SH-SY5Y (cell line): Measurements from ENCODE around the gene OTUD1.

Experiments
- GATA2 ChIP-seq: IDR thresholded peaks from 2 replicates; pipeline ENCODE4 v1.6.1; 2011; ENCODE audit warnings: mild to moderate bottlenecking, low read depth, low read length
- GATA3 ChIP-seq: IDR thresholded peaks from 2 replicates; pipeline ENCODE4 v1.6.1; 2011; ENCODE audit warnings: low read depth, mild to moderate bottlenecking, low read length, moderate library complexity

OTUD1 gene

DNA sequence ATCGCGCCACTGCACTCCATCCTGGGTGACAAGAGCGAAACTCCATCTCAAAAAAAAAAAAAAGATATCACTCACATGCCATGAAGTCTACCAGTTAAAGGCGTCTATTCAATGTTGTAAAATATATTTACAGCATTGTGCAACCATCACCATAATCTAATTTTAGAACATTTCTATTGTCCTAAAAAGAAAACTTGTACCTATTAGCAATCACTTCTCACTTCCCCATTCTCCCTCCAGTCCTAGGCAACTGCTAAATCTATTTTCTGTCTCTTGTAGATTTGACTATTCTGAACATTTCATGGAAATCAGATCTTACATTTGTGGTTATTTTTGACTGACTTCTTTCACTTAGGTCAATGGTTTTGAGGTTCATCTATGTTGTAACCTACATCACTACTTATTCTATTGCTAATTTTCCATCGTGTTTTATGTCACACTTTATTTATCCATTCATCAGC, 25.2 kb upstream of the OTUD1 start:
- TF ChIP-seq GATA3 (no peak), GATA2 (no peak)

DNA sequence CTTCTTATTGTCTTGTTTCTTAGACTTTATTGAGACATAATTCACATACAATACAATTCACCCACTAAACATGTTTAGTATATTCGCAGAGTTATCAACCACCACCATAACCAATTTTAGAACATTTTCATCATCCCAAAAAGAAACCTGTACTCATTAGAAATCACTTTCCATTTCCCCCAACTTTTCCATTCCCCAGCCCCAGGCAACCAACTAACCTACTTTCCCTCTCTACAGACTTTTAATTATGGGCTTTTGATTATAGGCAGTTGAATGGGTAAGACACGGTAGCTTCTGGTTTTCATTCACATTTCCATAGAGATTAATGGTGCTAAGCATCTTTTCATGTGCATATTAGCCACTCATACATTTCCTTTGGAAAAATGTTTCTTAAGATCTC, 24.2 kb upstream of the OTUD1 start:
- no peak for TF ChIP-seq GATA3
- TF ChIP-seq GATA2: no peak

DNA sequence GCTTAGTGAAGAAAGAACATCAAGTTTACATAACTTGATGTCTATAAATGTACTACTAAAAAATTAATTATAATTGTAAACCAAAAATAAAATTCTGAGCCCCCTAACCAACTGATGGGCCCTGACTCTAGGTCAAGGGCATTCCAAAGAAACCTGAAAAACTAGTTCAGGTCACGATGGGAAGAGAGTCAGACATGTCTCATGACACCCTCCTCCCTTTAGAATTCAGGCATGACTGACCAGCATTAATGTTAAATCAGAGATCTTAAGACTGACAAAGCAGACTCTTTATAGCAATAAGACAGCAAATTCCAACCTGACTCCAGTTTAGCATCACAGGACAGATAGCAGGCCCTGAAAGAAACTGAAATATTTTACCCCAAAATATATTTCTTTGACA, 21.6 kb upstream of the OTUD1 start:
- TF ChIP-seq GATA2 (no peak), GATA3 (no peak)

DNA sequence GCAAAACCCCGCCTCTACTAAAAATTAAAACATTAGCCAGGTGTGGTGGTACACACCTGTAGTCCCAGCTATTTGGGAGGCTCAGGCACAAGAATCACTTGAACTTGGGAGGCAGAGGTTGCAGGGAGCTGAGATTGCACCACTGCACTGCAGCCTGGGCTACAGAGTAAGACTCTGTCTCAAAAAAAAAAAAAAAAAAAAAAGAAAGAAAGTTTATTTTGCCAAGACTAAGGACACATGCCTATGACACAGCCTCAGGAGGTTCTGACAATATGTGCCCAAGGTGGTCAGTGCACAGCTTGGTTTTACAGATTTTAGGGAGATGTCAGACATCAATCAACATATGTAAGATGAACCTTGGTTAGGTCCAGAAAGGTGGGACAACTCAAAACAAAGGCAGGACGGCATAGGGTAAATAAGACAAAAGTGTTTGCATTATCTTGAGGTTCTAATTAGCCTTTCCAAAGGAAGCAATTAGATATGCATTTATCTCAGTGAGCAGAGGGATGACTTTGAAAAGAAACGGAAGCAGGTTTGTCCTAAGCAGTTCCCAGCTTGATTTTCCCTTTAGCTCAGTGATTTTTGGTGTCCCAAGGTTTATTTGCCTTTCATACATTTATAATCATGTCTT, 20.7 kb upstream of the OTUD1 start:
- TF ChIP-seq GATA2 (no peak), GATA3 (no peak)

DNA sequence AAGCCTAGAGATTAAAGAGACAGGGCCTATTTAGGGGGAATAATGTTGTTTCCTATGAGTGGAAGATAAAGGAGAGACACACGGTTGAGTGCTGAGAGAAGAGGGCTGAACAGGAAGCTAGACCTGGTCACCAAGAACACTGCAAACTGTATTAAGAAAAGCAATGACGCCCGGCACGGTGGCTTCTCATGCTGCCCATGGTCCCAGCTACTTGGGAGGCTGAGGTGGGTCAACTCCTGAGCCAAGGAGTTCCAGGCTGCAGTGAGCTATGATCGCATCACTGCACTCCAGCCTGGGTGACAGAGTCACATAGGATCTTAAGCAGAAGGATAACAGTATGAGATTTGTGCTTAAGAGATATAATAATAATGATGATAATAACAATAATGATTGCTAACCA, 19.7 kb upstream of the OTUD1 start:
- TF ChIP-seq GATA3 (no peak), GATA2 (no peak)

DNA sequence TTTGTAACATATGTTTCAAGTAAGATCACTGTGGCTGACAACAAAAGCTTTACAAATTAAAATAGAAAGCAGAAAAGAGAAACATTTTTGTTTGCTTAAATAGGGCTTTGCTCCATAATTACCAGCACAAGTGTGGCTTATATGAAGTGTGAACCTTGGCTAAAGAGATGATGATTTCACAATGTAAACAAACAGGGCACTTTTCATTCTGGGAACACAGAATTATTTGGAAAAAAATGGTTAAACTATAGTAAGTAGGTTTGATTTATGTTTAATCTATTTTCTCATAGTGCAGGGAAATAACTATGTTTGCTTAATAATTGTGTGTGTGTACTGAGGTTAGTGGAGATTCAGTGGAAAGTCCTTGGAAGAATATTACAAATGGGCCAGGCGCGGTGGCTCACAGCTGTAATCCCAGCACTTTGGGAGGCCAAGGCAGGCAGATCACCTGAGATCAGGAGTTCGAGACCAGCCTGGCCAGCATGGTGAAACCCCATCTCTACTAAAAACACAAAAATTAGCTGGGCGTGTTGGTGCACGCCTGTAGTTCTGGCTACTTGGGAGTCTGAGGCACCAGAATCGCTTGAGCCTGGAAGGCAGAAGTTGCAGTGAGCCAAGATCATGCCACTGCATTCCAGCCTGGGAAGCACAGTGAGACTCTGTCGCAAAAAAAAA, 19.1 kb upstream of the OTUD1 start:
- TF ChIP-seq GATA3 (no peak), GATA2 (no peak)

DNA sequence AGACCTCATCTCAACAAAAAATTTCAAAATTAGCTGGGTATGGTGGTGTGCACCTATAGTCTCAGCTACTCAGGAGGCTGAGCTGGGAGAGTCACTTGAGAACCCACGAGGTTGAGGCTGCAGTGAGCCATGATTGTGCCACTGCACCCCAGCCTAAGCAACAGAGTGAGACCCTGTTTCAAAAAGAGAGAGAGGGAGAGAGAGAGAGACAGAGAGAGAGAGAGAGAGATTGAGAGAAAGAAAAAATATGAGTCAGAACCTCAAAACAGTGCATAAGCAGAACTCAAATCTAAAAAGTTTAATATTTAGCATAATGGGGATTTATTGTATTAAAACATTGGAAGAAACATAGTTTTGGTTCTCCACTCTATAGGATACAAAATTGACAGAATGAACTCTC, 17.5 kb upstream of the OTUD1 start:
- no peak for TF ChIP-seq GATA3
- no peak for TF ChIP-seq GATA2

DNA sequence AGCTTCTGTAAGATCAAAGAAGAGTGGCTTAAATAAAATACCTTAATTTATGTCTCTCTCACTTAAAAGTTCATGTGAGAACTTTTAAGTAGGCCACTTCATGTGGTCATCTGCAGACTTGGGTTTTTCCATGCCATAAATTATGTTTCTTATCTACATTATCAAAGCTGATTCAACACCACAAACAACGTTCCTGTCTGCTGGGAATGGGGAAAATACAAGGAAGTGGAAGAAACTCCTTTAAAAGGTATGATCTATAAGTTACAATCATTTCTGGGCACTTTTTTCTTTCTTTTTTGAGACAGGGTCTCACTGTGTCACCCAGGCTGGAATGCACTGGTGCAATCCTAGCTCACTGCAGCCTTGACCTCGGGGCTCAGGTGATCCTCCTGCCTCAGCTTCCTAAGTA, 16.9 kb upstream of the OTUD1 start:
- TF ChIP-seq GATA2 (no peak), GATA3 (no peak)

DNA sequence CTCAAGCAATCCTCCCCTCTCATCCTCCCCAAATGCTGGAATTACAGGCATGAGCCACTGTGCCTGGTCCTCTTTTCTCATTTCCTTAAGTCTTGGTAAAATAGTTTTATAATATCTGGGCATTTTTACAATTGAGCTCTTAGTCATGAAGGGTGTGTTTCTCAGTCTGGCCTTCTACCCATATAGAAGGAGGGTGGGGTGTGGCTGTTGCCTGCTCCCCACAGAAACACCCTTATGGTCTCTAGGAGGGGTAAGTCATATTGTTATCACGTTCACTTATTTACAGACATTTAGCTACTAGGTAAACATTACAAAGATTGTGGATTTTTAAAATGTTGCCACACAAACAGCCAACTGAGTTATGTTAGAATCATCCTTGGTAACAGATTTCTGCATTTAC, 6.7 kb upstream of the OTUD1 start:
- TF ChIP-seq GATA2 (no peak), GATA3 (no peak)

DNA sequence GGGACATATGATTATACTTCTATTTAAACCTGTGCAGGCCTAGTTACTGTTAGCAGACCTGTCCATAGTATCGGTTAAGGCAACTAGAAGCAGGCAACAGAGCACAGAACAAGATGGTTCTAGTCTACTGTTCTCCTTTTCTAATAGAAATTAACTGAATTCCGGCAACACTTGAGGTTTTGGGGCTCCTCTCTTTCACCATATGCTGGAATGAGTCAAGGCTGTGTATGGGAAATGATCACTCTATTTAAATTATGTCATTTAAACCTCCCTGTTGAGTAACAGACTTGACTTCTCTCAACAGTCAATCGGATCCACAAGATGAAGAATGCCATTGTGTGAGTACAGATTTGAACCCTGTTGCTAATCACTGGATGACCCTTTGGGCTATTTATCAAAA, 6.2 kb upstream of the OTUD1 start:
- TF ChIP-seq GATA2 (no peak), GATA3 (no peak)

DNA sequence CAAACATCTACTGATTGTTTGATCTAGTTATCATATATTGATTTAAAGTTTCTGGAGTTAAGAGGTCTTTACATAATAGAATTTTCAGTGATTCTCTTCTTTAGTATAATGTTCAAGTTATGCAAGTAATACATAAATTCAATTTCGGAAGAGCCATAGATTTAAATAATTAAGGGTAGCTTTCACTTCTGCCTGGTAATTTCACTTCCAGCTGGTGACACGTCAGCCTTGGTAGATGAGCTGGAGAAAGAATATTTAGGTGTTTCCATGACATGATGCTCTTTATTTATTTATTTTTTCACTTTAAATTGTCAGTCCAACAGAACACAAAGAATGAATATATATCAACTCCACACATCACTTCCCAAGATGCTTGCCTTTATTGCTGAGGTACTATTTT, 5.2 kb upstream of the OTUD1 start:
- TF ChIP-seq GATA3: no peak
- TF ChIP-seq GATA2: no peak

DNA sequence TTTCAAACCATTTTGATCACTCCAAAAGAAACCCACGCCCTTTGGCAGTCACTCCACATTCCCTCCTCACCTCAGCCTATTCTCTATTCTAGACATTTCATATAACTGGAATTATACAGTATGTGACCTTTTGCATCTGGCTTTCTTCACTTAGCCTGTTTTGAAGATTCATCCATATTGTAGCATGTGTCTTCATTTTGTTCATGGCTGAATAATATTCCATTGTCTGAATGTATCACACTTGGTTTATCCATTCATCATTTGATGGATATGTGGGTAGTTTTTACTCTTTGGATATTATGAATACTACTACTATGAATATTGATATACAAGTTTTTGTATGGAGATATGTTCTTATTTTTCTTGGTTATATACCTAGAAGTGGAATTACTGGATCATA, 3.5 kb upstream of the OTUD1 start:
- TF ChIP-seq GATA3 (no peak), GATA2 (no peak)

DNA sequence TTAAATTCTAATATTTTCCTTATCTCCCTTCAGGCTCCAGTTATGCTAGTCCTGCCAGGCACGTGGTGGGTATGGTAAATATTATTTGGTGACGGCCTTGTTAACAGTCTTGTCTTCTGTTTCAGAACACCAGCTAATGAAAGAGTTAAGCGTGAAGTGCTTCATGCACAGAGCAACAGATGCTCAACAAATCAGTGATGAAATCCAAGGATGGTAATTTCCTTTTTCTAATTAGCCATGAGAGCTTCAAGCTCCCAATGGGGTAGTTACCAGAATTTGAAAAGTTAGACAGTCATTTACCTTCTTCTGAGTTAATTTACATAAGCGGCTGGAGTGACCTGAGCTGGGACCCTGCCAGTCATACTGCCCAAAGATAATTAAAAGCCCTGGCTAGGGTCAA, 1.9 kb upstream of the OTUD1 start:
- no peak for TF ChIP-seq GATA3
- no peak for TF ChIP-seq GATA2

DNA sequence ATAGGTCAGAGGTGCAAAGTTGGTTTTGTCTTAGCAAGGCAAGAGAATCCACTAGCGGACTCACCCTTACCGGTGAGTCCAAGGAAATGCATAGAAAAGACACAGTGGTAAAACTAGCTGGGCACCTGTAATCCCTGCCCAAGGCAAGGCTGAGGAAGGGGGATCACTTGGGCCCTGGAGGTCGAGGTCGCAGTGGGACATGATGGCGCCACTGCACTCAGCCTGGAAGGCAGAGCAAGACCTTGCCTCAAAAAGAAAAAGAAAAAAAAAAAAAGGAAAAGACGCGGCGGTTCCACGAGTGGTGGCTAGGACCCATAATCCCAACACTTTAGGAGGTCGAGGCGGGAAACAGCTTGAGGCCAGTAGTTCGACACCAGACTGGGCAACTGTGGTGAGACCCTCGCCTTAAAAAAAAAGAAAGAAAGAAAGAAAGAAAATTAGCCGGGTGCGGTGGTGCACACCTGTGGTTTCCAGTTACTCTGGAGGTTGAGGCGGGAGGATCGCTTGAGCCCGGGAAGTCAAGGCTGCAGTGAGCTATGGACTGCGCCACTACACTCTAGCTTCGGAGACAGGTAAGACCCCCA, 820 bp upstream of the OTUD1 start:
- no peak for TF ChIP-seq GATA3
- TF ChIP-seq GATA2: no peak

DNA sequence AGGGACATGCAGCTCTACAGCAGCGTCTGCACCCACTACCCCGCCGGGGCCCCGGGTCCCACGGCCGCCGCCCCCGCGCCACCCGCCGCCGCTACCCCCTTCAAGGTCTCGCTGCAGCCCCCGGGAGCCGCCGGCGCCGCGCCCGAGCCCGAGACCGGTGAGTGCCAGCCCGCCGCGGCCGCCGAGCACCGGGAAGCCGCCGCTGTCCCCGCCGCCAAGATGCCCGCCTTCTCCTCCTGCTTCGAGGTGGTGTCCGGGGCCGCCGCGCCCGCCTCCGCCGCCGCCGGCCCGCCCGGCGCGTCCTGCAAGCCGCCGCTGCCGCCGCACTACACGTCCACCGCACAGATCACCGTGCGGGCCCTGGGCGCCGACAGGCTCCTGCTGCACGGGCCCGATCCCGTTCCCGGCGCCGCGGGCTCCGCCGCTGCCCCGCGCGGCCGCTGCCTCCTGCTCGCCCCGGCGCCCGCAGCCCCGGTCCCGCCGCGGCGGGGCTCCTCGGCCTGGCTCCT, 631 bp downstream of the OTUD1 start:
- TF ChIP-seq GATA2: no peak
- no peak for TF ChIP-seq GATA3
